OCI-M1 (cell line): Measurements from ENCODE around the gene IL18RAP.

Source experiments
- DNase-seq: peaks from one replicate; lab custom pipeline; 2025; lab: John Stamatoyannopoulos, UW

IL18RAP gene

GRCh38 chr2:102455061-102455670, 32.2 kb downstream of the IL18RAP start:
- peak; percentile 19 for DNase-seq

- DNase-seq, result peak; percentile 13
Observed at GRCh38 chr2:102460467-102460866, 37.5 kb downstream of the IL18RAP start.

- DNase-seq, result no peak
Observed at GRCh38 chr2:102461188-102461587, 38.2 kb downstream of the IL18RAP start.

- no peak for DNase-seq
Observed at GRCh38 chr2:102463160-102463559, 40.2 kb downstream of the IL18RAP start.

- no peak for DNase-seq
Observed at GRCh38 chr2:102470168-102470567, 47.2 kb downstream of the IL18RAP start.

- DNase-seq, result peak; percentile 73
Observed at GRCh38 chr2:102473020-102473419, 50.1 kb downstream of the IL18RAP start, which contains the start of gene SLC9A4. SLC9A4 (plus strand) TSS chr2:102473226; CDS start chr2:102473760, 534 bp downstream.

GRCh38 chr2:102473631-102474030, 50.7 kb downstream of the IL18RAP start:
- DNase-seq, result no peak

GRCh38 chr2:102474785-102475184, 51.8 kb downstream of the IL18RAP start:
- DNase-seq, result no peak

GRCh38 chr2:102478686-102479470, 55.9 kb downstream of the IL18RAP start:
- no peak for DNase-seq

- no peak for DNase-seq
Observed at GRCh38 chr2:102480285-102481195, 57.6 kb downstream of the IL18RAP start.

GRCh38 chr2:102481931-102482330, 59.0 kb downstream of the IL18RAP start:
- no peak for DNase-seq

- no peak for DNase-seq
Observed at GRCh38 chr2:102483086-102483485, 60.1 kb downstream of the IL18RAP start.

- peak; percentile 34 for DNase-seq
Observed at GRCh38 chr2:102484310-102485061, 61.5 kb downstream of the IL18RAP start.

- peak; percentile 11 for DNase-seq
Observed at GRCh38 chr2:102485147-102485785, 62.3 kb downstream of the IL18RAP start.

GRCh38 chr2:102486941-102487702, 64.2 kb downstream of the IL18RAP start:
- no peak for DNase-seq

GRCh38 chr2:102487761-102488462, 65.0 kb downstream of the IL18RAP start:
- no peak for DNase-seq

GRCh38 chr2:102489646-102490045, 66.7 kb downstream of the IL18RAP start:
- DNase-seq, result no peak

- no peak for DNase-seq
Observed at GRCh38 chr2:102492006-102492405, 69.0 kb downstream of the IL18RAP start.

GRCh38 chr2:102494570-102494969, 71.6 kb downstream of the IL18RAP start:
- no peak for DNase-seq

GRCh38 chr2:102498414-102498813, 75.5 kb downstream of the IL18RAP start:
- DNase-seq, result no peak
